Activated CD4-positive, alpha-beta T cell treated with anti-CD3 and anti-CD28 coated beads, Interleukin-2, amount 50 U/mL, for 16 hours (primary cell): ENCODE results near the gene TTBK2.
A peak's percentile ranks its signal among the peaks of the same experiment; 100 is the strongest.
"Not testable (repeated sequence)": the region's sequence is repeated elsewhere in the genome, so short reads cannot be mapped to it uniquely, and the experiment has no call there.

Source experiments
- DNase-seq: peaks from one replicate; pipeline ENCODE4 v3.0.0-alpha.2; 2020

The TTBK2 gene

GRCh38 chr15:42820811-42821210 lies 99.8 kb downstream of the TTBK2 start:
- no peak for DNase-seq

GRCh38 chr15:42819786-42820185 lies 100.8 kb downstream of the TTBK2 start:
- no peak for DNase-seq

GRCh38 chr15:42811433-42811832 lies 109.1 kb downstream of the TTBK2 start:
- DNase-seq: no peak

- no peak for DNase-seq
These were observed 111.7 kb downstream of the TTBK2 start for GRCh38 chr15:42808913-42809312.

- no peak for DNase-seq
These were observed 115.3 kb downstream of the TTBK2 start for GRCh38 chr15:42805266-42805665.

GRCh38 chr15:42804739-42805138 lies 115.8 kb downstream of the TTBK2 start:
- DNase-seq: no peak

GRCh38 chr15:42803436-42803835 lies 117.1 kb downstream of the TTBK2 start:
- DNase-seq: no peak

- DNase-seq: no peak
These were observed 118.4 kb downstream of the TTBK2 start for GRCh38 chr15:42802168-42802567.

GRCh38 chr15:42800731-42801474 lies 119.7 kb downstream of the TTBK2 start:
- DNase-seq: peak; percentile 12

- DNase-seq: no peak
These were observed 121.8 kb downstream of the TTBK2 start for GRCh38 chr15:42798802-42799201.

- no peak for DNase-seq
These were observed 123.4 kb downstream of the TTBK2 start for GRCh38 chr15:42796955-42797782.

- DNase-seq: no peak
These were observed 131.9 kb downstream of the TTBK2 start for GRCh38 chr15:42788725-42789124.

- no peak for DNase-seq
These were observed 133.6 kb downstream of the TTBK2 start for GRCh38 chr15:42786978-42787377.

GRCh38 chr15:42785569-42785968 lies 135.0 kb downstream of the TTBK2 start:
- DNase-seq: no peak

GRCh38 chr15:42784705-42785104 lies 135.9 kb downstream of the TTBK2 start:
- DNase-seq: no peak

- DNase-seq: no peak
These were observed 137.9 kb downstream of the TTBK2 start for GRCh38 chr15:42782716-42783115.

- DNase-seq: no peak
These were observed 145.2 kb downstream of the TTBK2 start for GRCh38 chr15:42775416-42775815.

- no peak for DNase-seq
These were observed 147.7 kb downstream of the TTBK2 start for GRCh38 chr15:42772901-42773300.

GRCh38 chr15:42772144-42772543 lies 148.4 kb downstream of the TTBK2 start:
- DNase-seq: no peak

- not testable (repeated sequence) for DNase-seq
These were observed 154.5 kb downstream of the TTBK2 start for GRCh38 chr15:42766109-42766508.

- DNase-seq: not testable (repeated sequence)
These were observed 156.3 kb downstream of the TTBK2 start for GRCh38 chr15:42764154-42764731.

- DNase-seq: not testable (repeated sequence)
These were observed 158.8 kb downstream of the TTBK2 start for GRCh38 chr15:42761813-42762212.

GRCh38 chr15:42760759-42761158 lies 159.8 kb downstream of the TTBK2 start:
- no peak for DNase-seq

GRCh38 chr15:42759093-42759492 lies 161.5 kb downstream of the TTBK2 start:
- no peak for DNase-seq
